SK-N-SH (cell line): ENCODE results near the gene MAGEF1. TPM values are rescaled to one million over a fixed set of nuclear protein-coding genes. Genes with fewer than 3 reads are reported as not detected.

Source experiments
- CTCF ChIA-PET: fragments of 300-600, 350-600 bp; formaldehyde crosslinking; extraction: SDS; loops from one replicate; lab custom pipeline; 2021; lab: Yijun Ruan, JAX
- POLR2A ChIA-PET: fragments of 350-600 bp; sonication (Branson Sonifier 250); formaldehyde crosslinking; extraction: SDS; loops from one replicate; lab custom pipeline; 2020; ENCODE audit warnings: antibody characterized with exemption, inconsistent platforms; lab: Yijun Ruan, JAX
- DNase-seq: peaks from one replicate; pipeline ENCODE4 v3.0.0; 2012
- H2AFZ ChIP-seq: fragments of 200-600 bp; sonication (generic); 2 replicates; pipeline ENCODE4 v1.8.1; 2016; ENCODE audit warnings: antibody characterized with exemption, mild to moderate bottlenecking, low read depth
- H3F3A ChIP-seq: fragments of 200-600 bp; sonication (generic); replicated peaks from 2 replicates; pipeline ENCODE3; 2016; ENCODE audit warnings: antibody characterized with exemption, mild to moderate bottlenecking; ENCODE audit not compliant: insufficient read depth
- H3K27ac ChIP-seq, 2 experiments: fragments of 200-500 bp in 1 of 2; fragments of 200-600 bp in 1 of 2; sonication (Bioruptor generic) in 1 of 2; sonication (generic), shearing (Covaris generic) in 1 of 2; 2 replicates each; pipeline versions ENCODE4 v1.5.1 to v1.6.1; 2014 to 2016; ENCODE audit warnings: low read depth in 2 of 2, inconsistent platforms in 1 of 2, low read length in 1 of 2, mild to moderate bottlenecking in 1 of 2, mixed read lengths in 1 of 2
- H3K27me3 ChIP-seq: fragments of 200-600 bp; sonication (generic), shearing (Covaris generic); 2 replicates; pipeline ENCODE4 v1.6.1; 2016; ENCODE audit warnings: mixed run types; ENCODE audit not compliant: insufficient read depth
- H3K36me3 ChIP-seq, 2 experiments: fragments of 200-500 bp in 1 of 2; fragments of 200-600 bp in 1 of 2; sonication (Bioruptor generic) in 1 of 2; sonication (generic) in 1 of 2; replicated peaks in 1 of 2; 2 replicates each; pipeline versions ENCODE3 to v1.5.1; 2014 to 2016; ENCODE audit warnings: low read length in 1 of 2, mild to moderate bottlenecking in 1 of 2; ENCODE audit not compliant: insufficient read depth in 2 of 2, control insufficient read depth in 1 of 2
- H3K4me1 ChIP-seq, 2 experiments: fragments of 200-500 bp in 1 of 2; fragments of 200-600 bp in 1 of 2; sonication (Bioruptor generic) in 1 of 2; sonication (generic), shearing (Covaris generic) in 1 of 2; 2 replicates each; pipeline versions ENCODE4 v1.5.1 to v1.6.1; 2014 to 2016; ENCODE audit warnings: low read depth in 1 of 2, low read length in 1 of 2, mixed run types in 1 of 2; ENCODE audit not compliant: insufficient read depth in 2 of 2, control insufficient read depth in 1 of 2
- H3K4me2 ChIP-seq: fragments of 200-600 bp; sonication (generic), shearing (Covaris generic); 2 replicates; pipeline ENCODE4 v1.6.1; 2017; ENCODE audit warnings: mixed run types
- H3K4me3 ChIP-seq, 2 experiments: fragments of 200-500 bp in 1 of 2; fragments of 200-600 bp in 1 of 2; sonication (Bioruptor generic) in 1 of 2; sonication (generic), shearing (Covaris generic) in 1 of 2; 2 replicates each; pipeline versions ENCODE4 v1.5.1 to v1.8.1; 2014 to 2016; ENCODE audit warnings: low read depth in 2 of 2, inconsistent platforms in 1 of 2, low read length in 1 of 2, mild to moderate bottlenecking in 1 of 2, mixed read lengths in 1 of 2, moderate library complexity in 1 of 2
- H3K79me2 ChIP-seq: fragments of 200-600 bp; sonication (generic); 2 replicates; pipeline ENCODE4 v1.8.1; 2017; ENCODE audit warnings: mild to moderate bottlenecking; ENCODE audit not compliant: insufficient read depth
- H3K9ac ChIP-seq: fragments of 200-600 bp; sonication (generic); 2 replicates; pipeline ENCODE4 v1.6.1; 2017; ENCODE audit warnings: mixed run types
- H3K9me2 ChIP-seq: fragments of 200-600 bp; sonication (generic); 2 replicates; pipeline ENCODE4 v1.6.1; 2017; ENCODE audit warnings: mixed run types
- H3K9me3 ChIP-seq: fragments of 200-600 bp; sonication (generic); 2 replicates; pipeline ENCODE4 v1.6.1; 2017; ENCODE audit warnings: mixed run types, mild to moderate bottlenecking, moderate library complexity
- H4K20me1 ChIP-seq: fragments of 200-600 bp; sonication (generic); 2 replicates; pipeline ENCODE4 v1.6.1; 2017; ENCODE audit warnings: mild to moderate bottlenecking, mixed run types; ENCODE audit not compliant: insufficient read depth
- CTCF ChIP-seq: fragments of 200-600 bp; sonication (generic); IDR thresholded peaks from 2 replicates; pipeline ENCODE4 v1.6.1; 2017; ENCODE audit warnings: antibody characterized with exemption, mild to moderate bottlenecking, moderate library complexity
- ELF1 ChIP-seq: IDR thresholded peaks from 2 replicates; pipeline ENCODE4 v1.4.0; 2012
- FOSL2 ChIP-seq: IDR thresholded peaks from 2 replicates; pipeline ENCODE4 v1.4.0; 2012; ENCODE audit warnings: low read depth, mild to moderate bottlenecking, moderate library complexity, borderline replicate concordance
- FOXJ3 ChIP-seq: sonication (generic); formaldehyde crosslinking; IDR thresholded peaks from 2 replicates; pipeline ENCODE4 v1.5.1; 2020; ENCODE audit warnings: mild to moderate bottlenecking, missing genetic modification reagents
- FOXM1 ChIP-seq: IDR thresholded peaks from 2 replicates; pipeline ENCODE4 v1.4.0; 2012; ENCODE audit warnings: low read depth, mild to moderate bottlenecking
- NFIC ChIP-seq: IDR thresholded peaks from 2 replicates; pipeline ENCODE4 v1.4.0; 2012; ENCODE audit warnings: borderline replicate concordance
- REST ChIP-seq: IDR thresholded peaks from 2 replicates; pipeline ENCODE4 v1.6.1; 2012; ENCODE audit warnings: mild to moderate bottlenecking, low read depth, low read length, moderate library complexity
- TCF12 ChIP-seq: IDR thresholded peaks from 2 replicates; pipeline ENCODE4 v1.4.0; 2012
- WGBS: methylation state at CpG from one replicate; pipeline ENCODE4 v1.1.6; 2017; ENCODE audit warnings: low lambda C conversion rate; 5-methylcytosine and 5-hydroxymethylcytosine counted together
- polyA plus RNA-seq, 3 experiments: library from polyadenylated mRNA; depleted of rRNA; stranded (reverse); fragments of >200 nt; gene quantifications; 2 replicates each; pipeline ENCODE4 v1.2.3, GENCODE V29; 2012

The MAGEF1 gene
- polyA plus RNA-seq, 1 of the 3 experiments (the other 2 are of a cell fraction): 45.2 TPM

- H3K4me2 ChIP-seq: peak overlapping the region; percentile 22; the same call in 1 of the 2 replicates
- H3K9ac ChIP-seq: no peak overlapping the region
Observed at GRCh38 chr3:184716622-184717398, 4.9 kb upstream of the MAGEF1 start.

More at GRCh38 chr3:184716622-184717398, 4.9 kb upstream of the MAGEF1 start:
- POLR2A ChIA-PET: no interaction called here
- Histone ChIP-seq H3K27me3 (no peaks in the 10 kb centered on the region), H3K27ac (peak overlapping the region; percentile 10 to 81; a peak in 3 of 4 replicates), H3K9me2 (no peaks in the 10 kb centered on the region), H4K20me1 (no peaks in the 10 kb centered on the region), H3K4me3 (no peak overlapping the region), H3K36me3 (no peaks in the 10 kb centered on the region), H3K4me1 (peaks cover 14 to 20% of the 10 kb centered on the region in 2 experiments; a peak in 3 of 4 replicates), H2AFZ (no peak overlapping the region), H3K9me3 (no peaks in the 10 kb centered on the region), H3F3A (peaks cover 11% of the 10 kb centered on the region), H3K79me2 (no peaks in the 10 kb centered on the region)
- CTCF ChIA-PET: interaction anchor here (0.9 to 6.0 kb wide), 4 partner anchors 9 to 156 kb away, joined by 6 to 39 read pairs (median 8); partner anchors contain the start of gene EPHB3
- peak; percentile 48 for DNase-seq
- peak; percentile 46 for TF ChIP-seq NFIC
- peak; percentile 56; the same call in 1 of the 2 replicates for TF ChIP-seq FOSL2
- no peak for TF ChIP-seq FOXJ3 (CRISPR knock-in tag)
- peak; percentile 18; the same call in 1 of the 2 replicates for TF ChIP-seq TCF12
- TF ChIP-seq CTCF: no peak
- TF ChIP-seq ELF1: no peak
- TF ChIP-seq REST: no peak
- TF ChIP-seq FOXM1: no peak
- 67% methylated on average over 14 of the region's 20 CpGs for WGBS
